Mesenchymal stem cell (in vitro differentiated cells and primary cell): Measurements from ENCODE around the gene BRS3.

ENCODE experiments used
- DNase-seq: peaks from one replicate; pipeline ENCODE4 v3.0.0-alpha.2; 2013
- H2AFZ ChIP-seq: one replicate; pipeline ENCODE4 v1.6.1; 2013; ENCODE audit warnings: low read depth, mild to moderate bottlenecking, control low read depth, inconsistent platforms, low read length, moderate library complexity
- H2AK5ac ChIP-seq: 2 replicates; pipeline ENCODE4 v1.6.1; 2013; ENCODE audit warnings: low read length, moderate library complexity, mild to moderate bottlenecking, inconsistent platforms; ENCODE audit not compliant: severe bottlenecking
- H2BK120ac ChIP-seq: one replicate; pipeline ENCODE4 v1.6.1; 2013; ENCODE audit warnings: low read depth, mild to moderate bottlenecking, inconsistent platforms, low read length, moderate library complexity
- H2BK12ac ChIP-seq, 2 experiments: one replicate each; pipeline ENCODE4 v1.6.1; 2013; ENCODE audit warnings: inconsistent platforms in 2 of 2, low read length in 2 of 2, mild to moderate bottlenecking in 2 of 2, moderate library complexity in 2 of 2, control low read depth in 1 of 2
- H2BK15ac ChIP-seq: one replicate; pipeline ENCODE4 v1.6.1; 2013; ENCODE audit warnings: mild to moderate bottlenecking, low read depth, inconsistent platforms; ENCODE audit not compliant: poor library complexity, severe bottlenecking
- H2BK5ac ChIP-seq: 2 replicates; pipeline ENCODE4 v1.6.1; 2013; ENCODE audit warnings: low read depth, mild to moderate bottlenecking, low read length, control low read depth, inconsistent platforms; ENCODE audit not compliant: poor library complexity, severe bottlenecking
- H3K14ac ChIP-seq, 2 experiments: one replicate each; pipeline ENCODE4 v1.6.1; 2013; ENCODE audit warnings: inconsistent platforms in 2 of 2, low read length in 2 of 2, control low read depth in 1 of 2, mild to moderate bottlenecking in 1 of 2, moderate library complexity in 1 of 2
- H3K18ac ChIP-seq, 2 experiments: one replicate each; pipeline ENCODE4 v1.6.1; 2013; ENCODE audit warnings: inconsistent platforms in 2 of 2, low read length in 2 of 2, control low read depth in 1 of 2, low read depth in 1 of 2, mild to moderate bottlenecking in 1 of 2
- H3K23ac ChIP-seq, 2 experiments: one replicate each; pipeline ENCODE4 v1.6.1; 2013; ENCODE audit warnings: inconsistent platforms in 2 of 2, low read length in 2 of 2, mild to moderate bottlenecking in 2 of 2, moderate library complexity in 2 of 2, control low read depth in 1 of 2
- H3K27ac ChIP-seq: 2 replicates; pipeline ENCODE4 v1.5.1; 2013; ENCODE audit warnings: mild to moderate bottlenecking, moderate library complexity, low read length, control low read depth, inconsistent platforms; ENCODE audit not compliant: poor library complexity, severe bottlenecking
- H3K27me3 ChIP-seq, 2 experiments: 2 replicates each; pipeline versions ENCODE4 v1.6.1 to v1.7.0; 2013; ENCODE audit warnings: low read length in 2 of 2, mild to moderate bottlenecking in 2 of 2, moderate library complexity in 2 of 2, control low read depth in 1 of 2, inconsistent platforms in 1 of 2; ENCODE audit not compliant: control insufficient read depth in 1 of 2, insufficient read depth in 1 of 2
- H3K36me3 ChIP-seq, 2 experiments: 2 replicates each; pipeline versions ENCODE4 v1.6.1 to v1.7.0; 2013; ENCODE audit warnings: low read length in 2 of 2, control low read depth in 1 of 2, inconsistent platforms in 1 of 2, low read depth in 1 of 2, mild to moderate bottlenecking in 1 of 2; ENCODE audit not compliant: insufficient read depth in 2 of 2, control insufficient read depth in 1 of 2
- H3K4ac ChIP-seq, 2 experiments: one replicate each; pipeline ENCODE4 v1.6.1; 2013; ENCODE audit warnings: inconsistent platforms in 2 of 2, low read length in 2 of 2, mild to moderate bottlenecking in 2 of 2, moderate library complexity in 2 of 2, control low read depth in 1 of 2, low read depth in 1 of 2
- H3K4me1 ChIP-seq: 2 replicates; pipeline ENCODE4 v1.6.1; 2013; ENCODE audit warnings: low read depth, low read length, control low read depth; ENCODE audit not compliant: control insufficient read depth, insufficient read depth
- H3K4me2 ChIP-seq: 2 replicates; pipeline ENCODE4 v1.6.1; 2013; ENCODE audit warnings: low read length, mild to moderate bottlenecking, inconsistent platforms; ENCODE audit not compliant: poor library complexity, severe bottlenecking
- H3K4me3 ChIP-seq, 2 experiments: 2 replicates each; pipeline versions ENCODE4 v1.5.1 to v1.7.0; 2013; ENCODE audit warnings: low read length in 2 of 2, mild to moderate bottlenecking in 2 of 2, control low read depth in 1 of 2, low read depth in 1 of 2; ENCODE audit not compliant: insufficient read depth in 1 of 2
- H3K79me1 ChIP-seq: replicated peaks from 2 replicates; pipeline ENCODE4 v1.6.1; 2013; ENCODE audit warnings: mild to moderate bottlenecking, control low read depth, low read length, inconsistent platforms; ENCODE audit not compliant: poor library complexity, severe bottlenecking
- H3K9ac ChIP-seq: 2 replicates; pipeline ENCODE4 v1.7.0; 2013; ENCODE audit warnings: mild to moderate bottlenecking, low read length, moderate library complexity
- H3K9me3 ChIP-seq: 2 replicates; pipeline ENCODE4 v1.7.0; 2013; ENCODE audit warnings: mild to moderate bottlenecking, low read length; ENCODE audit not compliant: control insufficient read depth
- H4K8ac ChIP-seq: one replicate; pipeline ENCODE4 v1.6.1; 2013; ENCODE audit warnings: inconsistent platforms, mild to moderate bottlenecking, low read length, moderate library complexity
- H4K91ac ChIP-seq: one replicate; pipeline ENCODE4 v1.6.1; 2013; ENCODE audit warnings: mild to moderate bottlenecking, low read length, inconsistent platforms
- WGBS: methylation state at CpG from one replicate; pipeline ENCODE4 v1.1.7; 2013; ENCODE audit warnings: mixed read lengths; 5-methylcytosine and 5-hydroxymethylcytosine counted together

BRS3 gene

GRCh38 chrX:136523770-136524169 lies 36.0 kb downstream of the BRS3 start:
- Histone ChIP-seq H4K8ac (no peak overlapping the region), H3K4me1 (no peaks in the 10 kb centered on the region), H3K27me3 (no peaks in the 10 kb centered on the region), H2BK5ac (no peak overlapping the region), H3K23ac (no peak overlapping the region), H2BK15ac (no peak overlapping the region), H2BK12ac (no peak overlapping the region), H2AFZ (no peak overlapping the region), H4K91ac (no peak overlapping the region), H3K9me3 (no peaks in the 10 kb centered on the region), H3K4me3 (no peak overlapping the region), H3K79me1 (no peaks in the 10 kb centered on the region), H3K27ac (no peak overlapping the region), H3K9ac (no peak overlapping the region), H2BK120ac (no peak overlapping the region), H3K4me2 (no peak overlapping the region), H3K18ac (no peak overlapping the region), H3K4ac (no peak overlapping the region), H3K36me3 (no peaks in the 10 kb centered on the region), H2AK5ac (no peak overlapping the region), H3K14ac (no peak overlapping the region)
- DNase-seq: no peak

GRCh38 chrX:136525738-136526606 lies 38.2 kb downstream of the BRS3 start:
- no peak overlapping the region for H4K91ac ChIP-seq
- no peak overlapping the region for H2BK120ac ChIP-seq
- H2AK5ac ChIP-seq: no peak overlapping the region
- H3K4me2 ChIP-seq: no peak overlapping the region
- WGBS: 0% methylated on average over 1 of the region's 2 CpGs
- peak overlapping the region; percentile 41 for H3K9ac ChIP-seq
- H3K27ac ChIP-seq: no peak overlapping the region
- no peak overlapping the region for H3K23ac ChIP-seq
- H3K79me1 ChIP-seq: no peaks in the 10 kb centered on the region
- peak; percentile 62 for DNase-seq
- H3K18ac ChIP-seq: no peak overlapping the region
- no peak overlapping the region for H2AFZ ChIP-seq
- H2BK5ac ChIP-seq: no peak overlapping the region
- no peak overlapping the region for H2BK15ac ChIP-seq
- no peak overlapping the region for H3K14ac ChIP-seq
- no peak overlapping the region for H2BK12ac ChIP-seq
- no peak overlapping the region for H3K4ac ChIP-seq
- no peaks in the 10 kb centered on the region for H3K4me1 ChIP-seq
- peak overlapping the region in 1 of 2 experiments; percentile 38 for H3K4me3 ChIP-seq
- H3K36me3 ChIP-seq: no peaks in the 10 kb centered on the region
- no peaks in the 10 kb centered on the region for H3K9me3 ChIP-seq
- no peaks in the 10 kb centered on the region for H3K27me3 ChIP-seq
- no peak overlapping the region for H4K8ac ChIP-seq

DNA sequence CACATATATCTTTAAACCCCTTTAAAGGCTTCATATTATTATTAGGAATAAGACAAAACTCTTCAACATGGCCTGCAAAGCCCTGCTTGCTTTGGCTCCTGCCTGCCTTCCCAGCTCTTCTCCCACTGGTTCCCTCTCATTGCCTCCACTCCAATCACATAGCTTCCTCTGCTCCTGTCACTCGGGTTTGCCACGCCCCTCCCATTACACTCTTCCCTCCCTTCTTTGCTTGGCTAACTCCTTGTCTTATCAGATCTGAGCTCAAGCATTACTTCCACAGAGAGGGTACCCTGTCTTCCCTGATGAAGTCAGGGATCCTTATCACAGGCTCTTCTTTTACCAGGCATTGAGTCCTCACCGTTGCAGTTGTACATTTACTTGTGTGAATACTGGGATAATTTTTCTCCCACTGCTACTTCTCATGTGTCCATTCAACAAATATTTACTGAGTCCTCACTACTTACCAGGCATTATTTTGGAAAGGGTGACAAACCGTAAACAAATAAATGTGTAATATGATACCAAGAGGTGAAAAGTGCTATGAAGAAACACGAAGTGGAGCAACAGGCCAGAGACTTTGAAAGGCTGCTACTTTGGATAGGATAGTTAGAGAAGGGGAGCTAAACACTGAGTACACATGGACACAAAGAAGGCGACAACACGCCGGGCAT lies 41.0 kb downstream of the BRS3 start:
- no peak overlapping the region for H2BK5ac ChIP-seq
- WGBS: 77% methylated on average over 7 of the region's 8 CpGs
- H2AFZ ChIP-seq: no peak overlapping the region
- no peak overlapping the region for H3K27ac ChIP-seq
- H3K36me3 ChIP-seq: no peaks in the 10 kb centered on the region
- no peak overlapping the region for H3K23ac ChIP-seq
- H2BK120ac ChIP-seq: no peak overlapping the region
- no peak overlapping the region for H4K91ac ChIP-seq
- H2AK5ac ChIP-seq: no peak overlapping the region
- H3K4me3 ChIP-seq: no peak overlapping the region
- H3K18ac ChIP-seq: no peak overlapping the region
- no peak overlapping the region for H3K4me2 ChIP-seq
- no peaks in the 10 kb centered on the region for H3K79me1 ChIP-seq
- H3K14ac ChIP-seq: no peak overlapping the region
- no peak overlapping the region for H3K9ac ChIP-seq
- DNase-seq: peak; percentile 5
- no peak overlapping the region for H4K8ac ChIP-seq
- no peak overlapping the region for H2BK15ac ChIP-seq
- no peaks in the 10 kb centered on the region for H3K9me3 ChIP-seq
- no peak overlapping the region for H3K4ac ChIP-seq
- no peak overlapping the region for H2BK12ac ChIP-seq
- H3K4me1 ChIP-seq: no peaks in the 10 kb centered on the region
- peaks cover 0 to 14% of the 10 kb centered on the region in 2 experiments for H3K27me3 ChIP-seq

- H2BK15ac ChIP-seq: no peak overlapping the region
- H3K36me3 ChIP-seq: no peaks in the 10 kb centered on the region
- H2AK5ac ChIP-seq: no peak overlapping the region
- no peak overlapping the region for H4K8ac ChIP-seq
- no peak overlapping the region for H3K27ac ChIP-seq
- H3K23ac ChIP-seq: no peak overlapping the region
- no peaks in the 10 kb centered on the region for H3K79me1 ChIP-seq
- no peak overlapping the region for H2BK120ac ChIP-seq
- no peaks in the 10 kb centered on the region for H3K9me3 ChIP-seq
- H3K4me1 ChIP-seq: no peaks in the 10 kb centered on the region
- no peak for DNase-seq
- no peak overlapping the region for H3K4me3 ChIP-seq
- no peak overlapping the region for H3K14ac ChIP-seq
- 58% methylated on average over 2 of the region's 2 CpGs for WGBS
- no peak overlapping the region for H4K91ac ChIP-seq
- H3K27me3 ChIP-seq: peaks cover 0 to 14% of the 10 kb centered on the region in 2 experiments
- H3K18ac ChIP-seq: no peak overlapping the region
- H3K9ac ChIP-seq: no peak overlapping the region
- H3K4ac ChIP-seq: no peak overlapping the region
- H2BK12ac ChIP-seq: no peak overlapping the region
- H3K4me2 ChIP-seq: no peak overlapping the region
- H2AFZ ChIP-seq: no peak overlapping the region
- H2BK5ac ChIP-seq: no peak overlapping the region
Observed at GRCh38 chrX:136529795-136530194, 42.0 kb downstream of the BRS3 start.
